Measurements from ENCODE around the gene TMBIM6.

DNA sequence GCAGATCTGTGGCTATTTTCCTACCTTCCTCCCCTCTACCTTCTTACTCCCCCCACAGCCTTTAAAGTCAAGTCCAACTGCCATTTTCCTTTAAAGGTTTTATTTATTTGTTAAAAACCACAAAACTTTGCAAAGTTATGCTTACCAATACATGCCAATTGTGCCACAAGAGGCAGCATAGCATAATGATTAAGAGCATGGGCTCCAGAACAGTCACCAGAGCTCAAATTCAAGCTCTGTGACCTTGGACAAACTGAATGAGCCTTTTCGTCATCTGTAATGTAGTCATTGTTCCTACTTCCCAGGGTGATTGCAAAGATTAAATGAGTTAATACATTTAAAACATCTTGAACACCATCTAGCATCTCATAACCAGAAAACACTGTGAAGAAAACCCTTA is 21.1 kb upstream of the TMBIM6 start:
- TF ChIP-seq, protein P1, sequence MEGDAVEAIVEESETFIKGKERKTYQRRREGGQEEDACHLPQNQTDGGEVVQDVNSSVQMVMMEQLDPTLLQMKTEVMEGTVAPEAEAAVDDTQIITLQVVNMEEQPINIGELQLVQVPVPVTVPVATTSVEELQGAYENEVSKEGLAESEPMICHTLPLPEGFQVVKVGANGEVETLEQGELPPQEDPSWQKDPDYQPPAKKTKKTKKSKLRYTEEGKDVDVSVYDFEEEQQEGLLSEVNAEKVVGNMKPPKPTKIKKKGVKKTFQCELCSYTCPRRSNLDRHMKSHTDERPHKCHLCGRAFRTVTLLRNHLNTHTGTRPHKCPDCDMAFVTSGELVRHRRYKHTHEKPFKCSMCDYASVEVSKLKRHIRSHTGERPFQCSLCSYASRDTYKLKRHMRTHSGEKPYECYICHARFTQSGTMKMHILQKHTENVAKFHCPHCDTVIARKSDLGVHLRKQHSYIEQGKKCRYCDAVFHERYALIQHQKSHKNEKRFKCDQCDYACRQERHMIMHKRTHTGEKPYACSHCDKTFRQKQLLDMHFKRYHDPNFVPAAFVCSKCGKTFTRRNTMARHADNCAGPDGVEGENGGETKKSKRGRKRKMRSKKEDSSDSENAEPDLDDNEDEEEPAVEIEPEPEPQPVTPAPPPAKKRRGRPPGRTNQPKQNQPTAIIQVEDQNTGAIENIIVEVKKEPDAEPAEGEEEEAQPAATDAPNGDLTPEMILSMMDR (IDR thresholded peaks at IDR 0.05; ENCODE audit: low read length): no peak
- no peak for TF ChIP-seq EZH2 (optimal IDR thresholded peaks at IDR 0.05; ENCODE audit: low read depth, low read length)
